Retinal pigment epithelial cell (primary cell): Measurements from ENCODE around the gene RARRES1.

Source experiments
- DNase-seq: peaks from one replicate; pipeline ENCODE4 v3.0.0-alpha.2; 2010; ENCODE audit warnings: low read depth
- H3K4me3 ChIP-seq: 2 replicates; pipeline ENCODE4 v1.5.1; 2011; ENCODE audit warnings: mild to moderate bottlenecking, low read length, control low read depth, moderate library complexity
- CTCF ChIP-seq: conservative IDR thresholded peaks from 2 replicates; pipeline ENCODE4 v1.5.1; 2011; ENCODE audit warnings: low read depth, low read length, control low read depth, inconsistent platforms

The RARRES1 gene

DNA sequence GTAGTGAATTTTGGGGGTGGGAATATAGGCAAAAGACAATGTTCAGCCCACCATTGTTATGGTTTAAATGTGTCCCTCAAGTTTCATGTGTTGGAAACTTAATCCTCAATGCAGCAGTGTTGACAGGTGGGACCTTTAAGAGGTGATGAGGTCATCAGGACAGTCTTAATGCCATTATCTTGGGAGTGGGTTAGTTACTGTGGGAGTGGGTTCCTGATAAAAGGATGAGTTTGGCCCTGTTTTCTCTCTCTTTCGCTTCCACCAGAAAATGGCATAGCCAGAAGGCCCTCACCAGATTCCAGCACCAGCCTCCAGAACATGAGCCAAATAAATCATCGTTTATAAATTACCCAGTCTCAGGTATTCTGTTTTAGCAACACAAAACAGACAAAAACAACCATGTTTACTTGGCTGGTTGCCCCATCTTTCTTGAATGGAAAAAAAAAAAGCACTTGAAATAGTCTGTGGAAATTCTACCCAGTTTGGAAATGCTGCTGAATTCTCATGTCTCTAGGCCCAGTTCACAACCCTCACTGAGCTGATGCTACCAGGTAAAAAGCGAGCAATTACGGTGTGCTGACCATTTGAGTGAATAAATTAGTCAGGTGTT lies 38.6 kb upstream of the RARRES1 start:
- no peak for DNase-seq
- no peak for TF ChIP-seq CTCF
- no peak overlapping the region for H3K4me3 ChIP-seq

GRCh38 chr3:158769952-158770740 lies 37.9 kb upstream of the RARRES1 start:
- DNase-seq, result no peak
- TF ChIP-seq CTCF, result no peak
- no peak overlapping the region for H3K4me3 ChIP-seq

- no peak for TF ChIP-seq CTCF
- H3K4me3 ChIP-seq, result no peak overlapping the region
- no peak for DNase-seq
Measured at GRCh38 chr3:158769549-158769948, 37.3 kb upstream of the RARRES1 start.

DNA sequence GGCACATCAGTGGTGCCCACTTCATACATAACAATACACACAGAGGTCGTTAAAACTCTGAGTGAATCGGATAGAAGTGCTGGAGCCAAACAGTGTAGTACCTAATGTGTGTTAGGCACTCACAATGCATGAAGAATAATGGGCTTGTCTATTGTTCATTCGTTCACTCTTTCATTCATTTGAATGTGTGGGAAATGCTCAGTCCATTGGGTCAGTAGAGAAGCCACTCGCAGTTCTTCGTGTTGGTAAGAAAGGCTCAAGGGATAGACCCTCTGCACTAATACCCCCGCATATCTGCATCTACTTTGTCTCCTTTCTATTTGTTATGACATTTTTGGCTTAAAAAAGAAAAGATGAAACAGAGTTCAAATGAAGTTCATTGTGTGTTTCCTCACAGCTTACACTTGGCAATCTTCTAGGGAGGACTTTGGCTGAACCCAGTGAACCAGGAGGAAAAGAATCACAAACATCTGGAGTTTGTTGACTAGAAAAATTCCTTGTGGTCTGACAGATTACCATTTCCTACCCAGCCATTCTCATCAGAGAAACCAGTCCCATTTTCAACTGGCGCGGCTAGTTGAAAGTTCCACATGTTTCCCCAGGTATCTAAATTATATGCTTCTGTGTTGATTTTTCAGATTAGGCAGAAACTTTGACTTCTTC lies 36.8 kb upstream of the RARRES1 start:
- DNase-seq, result peak; percentile 78
- TF ChIP-seq CTCF, result no peak
- H3K4me3 ChIP-seq, result no peak overlapping the region

DNA sequence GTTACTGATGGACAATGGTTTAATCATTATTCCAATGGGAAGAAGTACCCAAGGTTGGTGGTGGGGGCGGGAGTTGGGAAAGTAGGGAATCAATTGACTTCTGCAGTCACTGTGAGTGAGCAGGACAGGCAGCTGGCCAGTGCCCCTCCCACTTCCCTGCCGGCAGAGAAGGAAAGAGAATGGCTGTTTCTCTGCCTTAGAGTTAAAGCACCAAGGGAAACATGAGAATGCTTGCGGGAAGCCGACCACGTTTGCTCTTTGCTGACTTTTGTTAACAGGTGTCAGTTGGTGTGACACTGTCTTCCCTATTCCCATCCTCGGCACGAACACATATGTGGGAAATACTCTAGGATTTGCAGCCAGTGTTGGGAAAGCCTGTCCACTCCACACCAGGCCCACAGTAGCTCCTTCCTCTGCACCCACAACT lies 36.1 kb upstream of the RARRES1 start:
- no peak overlapping the region for H3K4me3 ChIP-seq
- no peak for TF ChIP-seq CTCF
- no peak for DNase-seq

DNA sequence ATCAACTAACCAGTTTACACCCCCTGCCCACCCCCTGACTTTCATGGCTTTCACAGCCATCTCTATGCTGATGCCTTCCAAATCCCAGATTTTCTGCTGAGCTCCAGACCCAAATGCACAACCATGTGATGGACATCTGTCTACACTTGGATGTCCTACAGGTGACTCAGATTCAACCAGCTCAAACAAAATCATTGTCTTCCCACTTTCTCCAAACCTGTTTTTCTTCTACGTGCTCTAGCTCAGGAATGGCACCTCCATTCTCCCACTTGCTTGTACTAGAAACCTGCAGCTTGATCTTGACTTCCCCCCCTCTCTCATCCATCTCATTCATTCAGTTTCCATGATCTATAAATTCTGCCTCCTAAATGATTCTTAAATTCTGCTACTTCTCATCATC lies 34.1 kb upstream of the RARRES1 start:
- TF ChIP-seq CTCF, result no peak

More for the DNA sequence above, 34.1 kb upstream of the RARRES1 start:
- DNase-seq, result no peak
- H3K4me3 ChIP-seq, result no peak overlapping the region
